Trophoblast cell (in vitro differentiated cells and primary cell): ENCODE measurements around the gene ZNF469.

ENCODE experiments used
- DNase-seq, 2 donors: peaks; one replicate each; pipeline ENCODE4 v3.0.0-alpha.2; 2016
- H2AFZ ChIP-seq: 2 replicates; pipeline ENCODE4 v1.6.1; 2013; ENCODE audit warnings: low read length, moderate library complexity, mild to moderate bottlenecking; ENCODE audit not compliant: insufficient read depth, poor library complexity
- H2AK5ac ChIP-seq: 2 replicates; pipeline ENCODE4 v1.6.1; 2013; ENCODE audit warnings: mild to moderate bottlenecking, low read length
- H2BK120ac ChIP-seq: 2 replicates; pipeline ENCODE4 v1.6.1; 2013; ENCODE audit warnings: low read length, mild to moderate bottlenecking, moderate library complexity; ENCODE audit not compliant: insufficient read depth, poor library complexity
- H2BK12ac ChIP-seq: 2 replicates; pipeline ENCODE4 v1.6.1; 2013; ENCODE audit warnings: mild to moderate bottlenecking, low read length, moderate library complexity
- H2BK5ac ChIP-seq: 2 replicates; pipeline ENCODE4 v1.6.1; 2013; ENCODE audit warnings: low read length, low read depth, moderate library complexity, mild to moderate bottlenecking; ENCODE audit not compliant: poor library complexity
- H3K14ac ChIP-seq: 2 replicates; pipeline ENCODE4 v1.6.1; 2013; ENCODE audit warnings: mild to moderate bottlenecking, low read length
- H3K18ac ChIP-seq: 2 replicates; pipeline ENCODE4 v1.6.1; 2013; ENCODE audit warnings: mild to moderate bottlenecking, low read length
- H3K23ac ChIP-seq: 2 replicates; pipeline ENCODE4 v1.6.1; 2013; ENCODE audit warnings: low read length
- H3K27ac ChIP-seq: 2 replicates; pipeline ENCODE4 v1.5.1; 2013; ENCODE audit warnings: low read depth, mild to moderate bottlenecking, inconsistent platforms, low read length, moderate library complexity
- H3K27me3 ChIP-seq: 2 replicates; pipeline ENCODE4 v1.6.1; 2013; ENCODE audit warnings: inconsistent platforms, mild to moderate bottlenecking, low read length, moderate library complexity; ENCODE audit not compliant: insufficient read depth
- H3K36me3 ChIP-seq, 2 experiments: 1 replicate in 1 of 2; 2 replicates in 1 of 2; pipeline ENCODE4 v1.6.1; 2013; ENCODE audit warnings: low read length in 2 of 2, mild to moderate bottlenecking in 2 of 2, moderate library complexity in 1 of 2; ENCODE audit not compliant: insufficient read depth in 2 of 2, control insufficient read depth in 1 of 2
- H3K4ac ChIP-seq: 2 replicates; pipeline ENCODE4 v1.6.1; 2013; ENCODE audit warnings: low read depth, mild to moderate bottlenecking, low read length, moderate library complexity
- H3K4me1 ChIP-seq, 2 experiments: 1 replicate in 1 of 2; 2 replicates in 1 of 2; pipeline ENCODE4 v1.6.1; 2013; ENCODE audit warnings: low read length in 2 of 2, mild to moderate bottlenecking in 2 of 2, moderate library complexity in 1 of 2; ENCODE audit not compliant: insufficient read depth in 2 of 2, control insufficient read depth in 1 of 2
- H3K4me2 ChIP-seq: 2 replicates; pipeline ENCODE4 v1.6.1; 2013; ENCODE audit warnings: inconsistent platforms, mild to moderate bottlenecking, low read length, moderate library complexity
- H3K4me3 ChIP-seq: 2 replicates; pipeline ENCODE4 v1.5.1; 2013; ENCODE audit warnings: mild to moderate bottlenecking, low read depth, low read length, inconsistent platforms
- H3K79me1 ChIP-seq: one replicate; pipeline ENCODE4 v1.6.1; 2013; ENCODE audit warnings: low read length
- H3K79me2 ChIP-seq: 2 replicates; pipeline ENCODE4 v1.6.1; 2013; ENCODE audit warnings: low read length, mild to moderate bottlenecking; ENCODE audit not compliant: control insufficient read depth, insufficient read depth, poor library complexity
- H3K9ac ChIP-seq: 2 replicates; pipeline ENCODE4 v1.6.1; 2013; ENCODE audit warnings: mild to moderate bottlenecking, low read length
- H3K9me3 ChIP-seq: 2 replicates; pipeline ENCODE4 v1.6.1; 2013; ENCODE audit warnings: low read depth, mild to moderate bottlenecking, control low read depth, inconsistent platforms, low read length; ENCODE audit not compliant: insufficient read depth
- H4K12ac ChIP-seq: 2 replicates; pipeline ENCODE4 v1.6.1; 2013; ENCODE audit warnings: low read depth, mild to moderate bottlenecking, low read length, moderate library complexity
- H4K8ac ChIP-seq: 2 replicates; pipeline ENCODE4 v1.6.1; 2013; ENCODE audit warnings: low read depth, mild to moderate bottlenecking, low read length, moderate library complexity
- H4K91ac ChIP-seq: one replicate; pipeline ENCODE4 v1.6.1; 2013; ENCODE audit warnings: low read depth, mild to moderate bottlenecking, low read length, moderate library complexity
- WGBS: extraction: QIAGEN DNeasy Blood & Tissue Kit; methylation state at CpG from one replicate; pipeline ENCODE4 v1.1.7; 2013; ENCODE audit warnings: missing lambda C conversion rate; ENCODE audit not compliant: insufficient read length, insufficient coverage; ENCODE audit errors: extremely low coverage; 5-methylcytosine and 5-hydroxymethylcytosine counted together

The ZNF469 gene

DNA sequence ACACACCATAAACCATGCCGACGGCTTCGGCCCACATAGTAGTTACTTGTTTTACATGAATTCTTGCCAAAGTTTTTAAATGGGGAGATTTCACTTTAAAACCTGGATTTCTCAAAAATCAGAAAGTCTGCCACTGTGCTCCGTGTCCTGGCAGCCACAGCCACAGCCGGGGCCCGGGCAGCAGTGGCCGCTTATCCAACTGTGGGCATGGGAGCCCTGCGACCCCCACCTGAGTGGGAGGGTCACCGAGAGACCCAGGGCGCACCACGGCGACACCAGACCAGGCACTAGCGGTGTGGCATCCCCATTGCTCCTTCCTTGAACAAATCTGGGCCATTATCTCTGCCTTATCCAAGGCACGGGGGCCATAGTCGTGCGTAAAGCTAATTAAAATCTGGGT, 30.0 kb downstream of the ZNF469 start:
- no peaks in the 10 kb centered on the region for H3K4me1 ChIP-seq
- H3K9me3 ChIP-seq, result peaks cover 2% of the 10 kb centered on the region
- no peaks in the 10 kb centered on the region for H3K79me2 ChIP-seq
- no peak overlapping the region for H2AK5ac ChIP-seq
- no peak overlapping the region for H3K23ac ChIP-seq
- no peak overlapping the region for H3K9ac ChIP-seq
- H3K36me3 ChIP-seq, result no peaks in the 10 kb centered on the region
- H2BK12ac ChIP-seq, result no peak overlapping the region
- H3K79me1 ChIP-seq, result no peaks in the 10 kb centered on the region
- H4K8ac ChIP-seq, result no peak overlapping the region
- H3K27me3 ChIP-seq, result no peaks in the 10 kb centered on the region
- no peak overlapping the region for H4K12ac ChIP-seq
- no peak overlapping the region for H2BK5ac ChIP-seq
- no peak overlapping the region for H2BK120ac ChIP-seq
- H4K91ac ChIP-seq, result no peak overlapping the region
- no peak overlapping the region for H3K4me2 ChIP-seq
- no peak overlapping the region for H3K27ac ChIP-seq
- H3K4ac ChIP-seq, result no peak overlapping the region
- no peak for DNase-seq
- WGBS, result no CpG with 5 or more reads among the region's 16 CpGs
- no peak overlapping the region for H2AFZ ChIP-seq
- H3K4me3 ChIP-seq, result no peak overlapping the region
- H3K18ac ChIP-seq, result no peak overlapping the region
- no peak overlapping the region for H3K14ac ChIP-seq

DNA sequence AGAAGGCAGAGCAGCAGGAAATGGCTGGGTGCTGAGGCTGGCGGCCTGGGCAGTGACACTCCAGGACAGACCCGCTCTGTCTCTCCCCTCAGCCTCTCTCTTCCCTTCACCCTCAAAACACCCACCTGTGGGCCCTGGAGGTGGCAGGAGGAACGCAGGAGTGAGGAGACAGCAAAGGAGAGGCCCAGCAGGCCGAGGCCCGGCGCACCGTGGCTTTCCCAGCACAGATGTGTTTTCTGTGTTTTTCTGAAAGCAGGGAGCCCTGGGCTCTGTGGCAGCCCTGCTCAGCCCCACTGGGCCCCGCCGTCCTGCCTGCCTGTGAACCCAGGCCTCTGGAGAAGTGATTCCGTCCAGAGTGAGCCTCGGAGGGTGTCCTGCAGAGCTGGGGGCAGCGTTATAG, 30.5 kb downstream of the ZNF469 start:
- Histone ChIP-seq H2BK12ac (no peak overlapping the region), H3K36me3 (no peaks in the 10 kb centered on the region), H2BK5ac (no peak overlapping the region), H3K27ac (no peak overlapping the region), H3K14ac (no peak overlapping the region), H2AK5ac (no peak overlapping the region), H4K8ac (no peak overlapping the region), H3K79me2 (no peaks in the 10 kb centered on the region), H4K12ac (no peak overlapping the region), H3K4me1 (no peaks in the 10 kb centered on the region), H3K9me3 (peaks cover 2% of the 10 kb centered on the region), H3K9ac (no peak overlapping the region), H3K27me3 (no peaks in the 10 kb centered on the region), H2AFZ (no peak overlapping the region), H3K79me1 (no peaks in the 10 kb centered on the region), H2BK120ac (no peak overlapping the region), H3K23ac (no peak overlapping the region), H4K91ac (no peak overlapping the region), H3K4ac (no peak overlapping the region), H3K18ac (no peak overlapping the region), H3K4me3 (no peak overlapping the region), H3K4me2 (no peak overlapping the region)
- DNase-seq, result no peak
- WGBS, result no CpG with 5 or more reads among the region's 12 CpGs

DNA sequence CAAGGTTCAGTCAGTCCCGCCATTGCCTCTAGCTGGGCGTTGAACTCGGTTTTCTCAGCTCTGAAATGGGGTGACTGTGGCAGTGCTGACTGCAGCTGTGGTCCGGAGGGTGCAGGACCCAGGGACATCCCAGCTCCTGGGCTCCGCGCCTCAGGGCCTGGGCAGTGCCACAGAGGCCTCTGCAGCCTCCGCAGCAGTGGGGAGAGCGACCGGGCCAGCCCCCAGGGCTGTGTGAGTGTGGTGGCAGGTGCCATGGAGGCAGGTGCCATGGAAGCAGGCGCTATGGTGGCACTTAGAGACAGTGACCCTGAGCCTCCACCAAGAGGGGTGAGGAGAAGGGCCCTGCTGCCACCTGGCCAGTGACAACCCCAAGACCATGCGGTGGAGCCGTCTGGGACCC, 30.9 kb downstream of the ZNF469 start:
- no peak for DNase-seq
- Histone ChIP-seq H2BK120ac (no peak overlapping the region), H4K91ac (no peak overlapping the region), H3K14ac (no peak overlapping the region), H2AK5ac (no peak overlapping the region), H3K79me1 (no peaks in the 10 kb centered on the region), H3K27me3 (no peaks in the 10 kb centered on the region), H3K27ac (no peak overlapping the region), H3K79me2 (no peaks in the 10 kb centered on the region), H3K4ac (no peak overlapping the region), H3K23ac (no peak overlapping the region), H4K12ac (no peak overlapping the region), H3K9me3 (no peaks in the 10 kb centered on the region), H2BK5ac (no peak overlapping the region), H4K8ac (no peak overlapping the region), H3K9ac (no peak overlapping the region), H3K4me3 (no peak overlapping the region), H3K4me1 (no peaks in the 10 kb centered on the region), H2AFZ (no peak overlapping the region), H3K4me2 (no peak overlapping the region), H3K36me3 (no peaks in the 10 kb centered on the region), H3K18ac (no peak overlapping the region), H2BK12ac (no peak overlapping the region)
- WGBS, result no CpG with 5 or more reads among the region's 12 CpGs

DNA sequence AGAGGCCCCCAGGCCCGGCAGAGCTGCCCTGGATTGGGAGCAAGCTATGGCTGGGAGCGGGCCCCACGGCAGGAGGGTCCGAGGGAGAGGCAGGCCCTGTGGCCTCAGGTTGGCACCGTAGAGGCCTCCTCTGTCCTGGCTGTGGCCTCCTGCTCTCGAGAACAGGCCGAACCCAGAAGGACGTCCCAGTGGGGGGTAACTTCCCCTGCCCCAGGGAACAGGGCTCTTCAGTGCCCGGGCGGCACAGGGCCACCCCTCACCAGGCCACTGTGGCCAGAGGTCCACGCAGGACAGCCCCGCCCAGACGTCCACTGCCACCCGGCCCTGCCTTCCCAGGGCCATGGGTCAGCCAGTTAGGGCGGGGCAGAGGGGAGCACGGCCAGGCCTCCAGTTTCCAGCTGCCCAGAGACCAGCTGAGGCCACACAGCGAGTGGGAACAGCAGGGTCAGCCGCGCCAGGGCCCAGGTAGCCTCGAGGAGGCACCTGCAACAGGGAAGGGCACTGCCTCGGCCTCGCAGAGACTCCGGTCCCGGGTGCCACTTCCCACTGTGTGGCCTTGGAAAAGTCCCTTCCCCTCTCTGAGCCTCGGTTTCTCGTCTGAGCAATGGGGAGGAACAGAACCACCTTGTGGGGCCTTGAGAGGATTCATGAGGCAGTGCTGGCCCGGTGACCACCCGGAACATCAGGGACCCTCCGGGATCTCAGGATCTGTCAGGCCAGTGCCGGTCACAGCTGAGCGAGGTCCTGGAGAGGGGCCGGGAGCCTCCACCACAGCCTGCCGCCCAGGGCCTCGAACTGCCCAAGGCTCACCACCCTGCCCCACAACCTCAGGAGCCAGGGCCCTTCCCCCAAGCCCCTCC, 32.0 kb downstream of the ZNF469 start:
- no peak overlapping the region for H3K18ac ChIP-seq
- no CpG with 5 or more reads among the region's 34 CpGs for WGBS
- no peak overlapping the region for H3K4me3 ChIP-seq
- H3K79me1 ChIP-seq, result no peaks in the 10 kb centered on the region
- no peak overlapping the region for H2BK120ac ChIP-seq
- no peaks in the 10 kb centered on the region for H3K4me1 ChIP-seq
- no peak overlapping the region for H4K91ac ChIP-seq
- H3K4ac ChIP-seq, result no peak overlapping the region
- H2AK5ac ChIP-seq, result no peak overlapping the region
- H3K4me2 ChIP-seq, result no peak overlapping the region
- H3K23ac ChIP-seq, result no peak overlapping the region
- H2AFZ ChIP-seq, result no peak overlapping the region
- H4K8ac ChIP-seq, result no peak overlapping the region
- no peaks in the 10 kb centered on the region for H3K36me3 ChIP-seq
- H3K27me3 ChIP-seq, result no peaks in the 10 kb centered on the region
- no peak overlapping the region for H3K27ac ChIP-seq
- no peaks in the 10 kb centered on the region for H3K79me2 ChIP-seq
- H4K12ac ChIP-seq, result no peak overlapping the region
- H2BK12ac ChIP-seq, result no peak overlapping the region
- no peaks in the 10 kb centered on the region for H3K9me3 ChIP-seq
- H3K9ac ChIP-seq, result no peak overlapping the region
- no peak overlapping the region for H2BK5ac ChIP-seq
- no peak for DNase-seq
- H3K14ac ChIP-seq, result no peak overlapping the region
